Adipose tissue (tissue), 3 donors: ENCODE data around the gene STIM1. TPM values are rescaled to one million over a fixed set of nuclear protein-coding genes. Genes with fewer than 3 reads are reported as not detected.
"Not testable (repeated sequence)": the region's sequence is repeated elsewhere in the genome, so short reads cannot be mapped to it uniquely, and the experiment has no call there.

Experiments used
- H3K27ac ChIP-seq: one replicate; pipeline ENCODE4 v1.5.1; 2013; ENCODE audit warnings: low read depth, low read length
- WGBS, 3 donors: extraction: QIAGEN DNeasy Blood & Tissue Kit; methylation state at CpG; one replicate each; pipeline ENCODE4 v1.1.7; 2013; 5-methylcytosine and 5-hydroxymethylcytosine counted together
- polyA plus RNA-seq, 3 donors: library from polyadenylated mRNA; stranded (reverse); fragments of 200-250 nt; gene quantifications; one replicate each; pipeline ENCODE4 v1.2.3, GENCODE V29; 2013
- donor health status: healthy with polysubstance abuse.
- donor health status: Bipolar disorder and iron deficiency.
- donor health status: healthy.

STIM1 gene
- polyA plus RNA-seq, 3 donors: 17.6 to 49.7 (median 40.0) TPM

DNA sequence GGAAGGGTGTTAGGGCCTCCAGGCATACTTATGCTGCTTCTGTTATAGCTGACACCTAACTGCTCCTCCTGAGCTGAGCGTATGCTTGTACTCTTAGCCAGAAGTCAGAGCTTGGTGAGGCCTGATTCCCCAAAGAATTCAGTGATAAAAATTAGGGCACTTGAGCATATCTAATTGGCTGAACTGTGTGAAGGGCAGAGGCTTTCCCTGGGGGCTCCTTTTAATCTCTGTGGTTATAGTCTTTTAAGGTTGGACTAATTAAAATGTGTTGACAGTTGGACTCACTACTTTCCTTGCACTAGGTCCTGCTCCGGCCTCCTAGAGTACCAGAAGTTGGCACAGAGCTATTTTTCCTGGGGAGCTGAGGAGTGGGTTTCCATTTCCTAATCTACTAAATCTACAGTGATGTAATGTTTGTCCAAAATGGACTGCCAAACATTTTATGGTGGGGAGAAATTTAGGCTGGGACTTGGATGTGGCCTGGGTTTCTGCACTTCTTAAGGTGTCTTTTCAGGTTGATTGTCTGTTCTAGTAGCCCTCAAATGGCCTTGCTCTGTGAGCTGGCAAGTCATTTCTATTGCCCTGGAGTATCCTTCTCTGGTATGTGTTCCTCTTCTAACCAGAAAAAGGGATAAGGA is 18.4 kb downstream of the STIM1 start:
- WGBS, 3 donors: 81 to 95% (median 86%) methylated on average over 2 of the region's 2 CpGs
- H3K27ac ChIP-seq: no peak overlapping the region

DNA sequence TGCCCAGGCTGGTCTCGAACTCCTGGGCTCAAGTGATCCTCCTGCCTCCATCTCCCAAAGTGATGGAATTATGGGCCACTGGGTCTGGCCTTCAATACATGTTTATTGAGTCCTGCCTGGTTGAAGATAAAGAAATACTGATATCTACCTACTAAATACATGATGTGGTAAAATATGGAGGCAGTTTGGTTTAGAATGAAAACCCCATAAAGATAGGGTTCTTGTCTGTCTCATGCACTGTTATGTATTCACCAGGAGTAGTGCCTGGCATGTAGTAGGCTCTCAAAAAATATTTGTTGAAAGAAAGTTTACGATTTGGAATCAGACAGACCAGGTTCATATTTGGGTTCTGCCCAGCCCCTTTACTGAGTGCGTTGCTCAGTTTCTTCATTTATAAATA is 21.1 kb downstream of the STIM1 start:
- H3K27ac ChIP-seq: no peak overlapping the region
- 90 to 93% (median 92%) methylated on average over 3 of the region's 3 CpGs for WGBS, 3 donors

DNA sequence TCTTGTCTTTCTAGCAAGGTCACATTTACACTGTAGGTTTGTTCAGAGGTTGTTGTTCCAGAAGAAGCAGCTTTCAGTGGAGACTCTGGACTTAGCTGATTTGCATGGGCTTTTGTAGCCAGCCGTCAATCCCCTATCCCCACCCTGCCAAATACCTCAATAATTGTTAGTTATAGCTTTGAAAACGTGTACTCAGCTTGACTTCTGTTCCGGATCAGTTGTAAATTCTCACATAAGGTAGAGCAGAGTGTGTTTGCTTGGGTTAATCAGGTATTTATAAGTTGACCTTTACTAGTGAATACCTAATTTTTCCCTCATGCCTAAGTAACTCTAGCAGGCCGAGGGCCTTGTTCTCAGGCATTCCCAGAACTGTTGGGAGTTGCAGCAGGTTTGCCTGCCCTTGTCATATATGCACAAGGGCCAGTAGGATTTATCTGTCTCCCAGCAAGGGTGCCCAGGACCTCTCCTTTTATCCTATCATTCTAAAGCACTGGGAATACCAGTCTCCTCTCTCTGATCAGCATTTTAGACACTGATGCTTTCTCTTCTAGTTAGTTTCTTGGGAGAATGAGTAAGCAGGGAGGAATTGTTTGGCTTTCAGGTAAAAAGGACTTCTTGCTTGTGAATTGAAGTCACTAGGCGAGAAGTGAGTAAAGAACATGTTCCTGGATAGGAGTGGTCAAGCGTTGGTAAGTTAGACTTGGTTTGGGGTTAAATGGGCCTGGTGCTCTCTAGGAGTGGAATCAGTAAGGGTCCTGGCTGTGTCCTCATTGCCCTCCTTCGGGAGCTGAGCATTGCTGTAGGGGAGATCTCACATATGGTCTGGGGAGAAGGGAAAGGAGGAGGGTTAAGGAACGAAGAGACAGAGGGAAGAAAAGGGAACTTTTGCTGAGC is 22.1 kb downstream of the STIM1 start:
- 58 to 83% (median 80%) methylated on average over 8 of the region's 8 CpGs for WGBS, 3 donors
- no peak overlapping the region for H3K27ac ChIP-seq

DNA sequence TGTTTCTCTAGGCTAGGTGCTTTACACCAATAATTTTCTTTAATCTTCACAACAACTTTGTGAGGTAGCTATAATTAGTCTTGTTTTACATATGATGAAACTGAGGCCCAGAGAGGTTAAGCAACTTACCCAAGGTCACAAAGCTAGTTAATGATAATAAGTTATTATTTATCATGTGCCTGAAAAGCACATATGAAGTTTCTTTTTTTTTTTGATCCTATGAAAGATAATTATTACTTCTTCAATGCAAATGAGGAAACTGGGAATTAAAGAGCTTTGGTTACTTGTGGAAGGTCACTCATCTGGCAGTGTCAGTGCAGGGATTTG is 22.8 kb downstream of the STIM1 start:
- H3K27ac ChIP-seq: no peak overlapping the region

GRCh38 chr11:3879216-3879966 is 23.9 kb downstream of the STIM1 start:
- 47 to 60% (median 58%) methylated on average over 3 to 4 of the region's 4 CpGs for WGBS, 3 donors
- H3K27ac ChIP-seq: no peak overlapping the region

- 39 to 79% (median 67%) methylated on average over 2 of the region's 2 CpGs for WGBS, 3 donors
- no peak overlapping the region for H3K27ac ChIP-seq
Measured at GRCh38 chr11:3879967-3880542, 24.6 kb downstream of the STIM1 start.

GRCh38 chr11:3880724-3881123 is 25.3 kb downstream of the STIM1 start:
- H3K27ac ChIP-seq: no peak overlapping the region
- WGBS, 3 donors: 29 to 81% (median 34%) methylated on average over 3 of the region's 3 CpGs

GRCh38 chr11:3882655-3883054 is 27.2 kb downstream of the STIM1 start:
- no peak overlapping the region for H3K27ac ChIP-seq

GRCh38 chr11:3885855-3886254 is 30.4 kb downstream of the STIM1 start:
- H3K27ac ChIP-seq: no peak overlapping the region

GRCh38 chr11:3886985-3887384 is 31.5 kb downstream of the STIM1 start:
- WGBS, 3 donors: 65 to 100% (median 81%) methylated on average over 1 of the region's 1 CpG
- no peak overlapping the region for H3K27ac ChIP-seq

More at GRCh38 chr11:3885855-3886254, 30.4 kb downstream of the STIM1 start:
- WGBS, 3 donors: 84 to 93% (median 85%) methylated on average over 7 of the region's 7 CpGs

GRCh38 chr11:3888876-3889275 is 33.4 kb downstream of the STIM1 start:
- no peak overlapping the region for H3K27ac ChIP-seq

- 94 to 100% (median 94%) methylated on average over 2 of the region's 2 CpGs for WGBS, 3 donors
- no peak overlapping the region for H3K27ac ChIP-seq
Measured at GRCh38 chr11:3890014-3890413, 34.5 kb downstream of the STIM1 start.

DNA sequence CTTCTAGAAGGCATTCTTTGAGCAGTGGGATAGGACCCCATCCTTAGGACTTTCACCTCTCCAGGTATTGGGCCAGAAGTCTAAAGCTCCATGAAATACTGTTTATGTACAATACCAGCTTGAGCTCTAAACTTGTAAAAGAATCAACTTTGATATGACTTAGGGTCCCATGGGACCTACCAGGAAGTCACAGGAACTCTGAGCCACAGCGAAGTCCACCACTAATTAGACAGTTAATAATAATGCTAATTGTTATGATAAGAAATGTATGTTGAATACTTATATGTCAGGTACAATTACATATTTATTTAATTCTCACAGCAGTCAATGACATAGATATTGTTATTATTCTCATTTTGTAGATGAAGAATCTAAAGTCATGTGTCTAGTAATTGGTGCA is 35.3 kb downstream of the STIM1 start:
- H3K27ac ChIP-seq: no peak overlapping the region
- WGBS, 3 donors: 67 to 77% (median 70%) methylated on average over 1 of the region's 1 CpG

- no peak overlapping the region for H3K27ac ChIP-seq
- WGBS, 3 donors: 97 to 100% (median 100%) methylated on average over 1 of the region's 1 CpG
Measured at GRCh38 chr11:3891751-3892150, 36.3 kb downstream of the STIM1 start.

- H3K27ac ChIP-seq: no peak overlapping the region
- 97 to 100% (median 97%) methylated on average over 2 of the region's 2 CpGs for WGBS, 3 donors
Measured at GRCh38 chr11:3892156-3892555, 36.7 kb downstream of the STIM1 start.

DNA sequence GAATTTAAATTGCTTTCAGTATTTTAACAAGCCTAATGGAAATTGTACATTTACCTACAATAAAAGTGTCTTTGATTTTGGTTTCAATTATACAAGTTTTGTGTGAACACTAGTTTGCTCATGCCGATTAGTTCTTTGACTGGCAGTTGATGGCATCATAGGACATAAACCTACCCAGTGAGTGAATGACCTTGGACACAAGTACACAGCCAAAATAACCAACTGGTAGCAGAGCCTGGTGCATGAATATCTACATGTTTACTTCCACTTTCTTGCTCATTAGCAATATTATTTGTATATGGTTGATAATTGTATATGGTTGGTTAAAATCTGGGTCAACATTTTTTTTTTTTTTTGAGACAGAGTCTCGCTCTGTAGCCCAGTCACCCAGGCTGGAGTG is 37.8 kb downstream of the STIM1 start:
- no peak overlapping the region for H3K27ac ChIP-seq
- WGBS, 3 donors: 72 to 87% (median 75%) methylated on average over 2 of the region's 2 CpGs

DNA sequence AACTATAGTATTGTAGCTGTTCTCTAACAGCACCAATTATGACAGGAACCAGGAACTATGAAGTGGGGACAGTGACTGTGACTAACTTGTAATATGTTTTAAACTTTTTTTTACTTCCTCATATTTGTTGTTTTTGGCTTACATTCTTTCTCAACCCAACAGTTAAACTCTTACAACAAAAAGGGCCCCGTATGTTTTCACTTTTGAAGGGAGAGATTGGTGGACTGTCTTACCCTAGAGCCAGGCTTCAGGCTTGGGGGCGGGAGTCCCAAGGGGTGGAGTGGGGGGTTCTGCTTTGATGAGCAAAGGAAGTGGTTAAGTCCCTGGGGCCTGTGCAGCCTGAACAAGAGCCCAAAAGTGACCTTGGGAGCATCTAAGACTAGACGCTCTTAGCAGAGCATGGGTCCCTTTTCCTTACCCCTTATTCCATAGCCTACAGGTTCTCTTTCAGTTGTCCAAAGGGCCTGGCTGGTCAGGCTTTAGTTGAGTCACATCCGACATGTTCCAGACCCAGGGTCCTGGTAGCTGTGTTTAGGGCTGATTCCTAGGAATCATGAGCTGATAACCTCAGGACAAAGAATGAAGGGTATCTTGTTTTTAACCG is 38.8 kb downstream of the STIM1 start:
- 41 to 75% (median 50%) methylated on average over 5 of the region's 5 CpGs for WGBS, 3 donors
- no peak overlapping the region for H3K27ac ChIP-seq

DNA sequence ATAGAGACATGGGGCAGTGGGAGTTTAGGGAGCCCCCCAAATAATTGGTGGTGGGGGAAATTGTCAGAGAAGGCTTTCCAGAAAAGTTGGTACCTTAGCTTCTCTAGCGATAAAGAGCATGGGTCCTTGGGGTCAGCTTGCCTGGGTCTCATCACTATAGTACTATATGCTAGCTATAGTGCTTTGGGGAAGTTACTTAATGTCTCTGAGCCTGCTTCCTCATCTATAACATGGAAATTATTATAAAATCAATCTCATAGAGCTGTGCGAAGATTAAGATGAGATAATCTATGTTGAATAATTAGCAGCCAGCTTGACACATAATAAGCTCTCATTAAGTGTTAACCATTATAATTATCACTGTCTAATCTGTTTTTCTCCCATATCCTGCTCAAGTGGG is 41.2 kb downstream of the STIM1 start:
- H3K27ac ChIP-seq: no peak overlapping the region
- 82 to 98% (median 84%) methylated on average over 2 of the region's 2 CpGs for WGBS, 3 donors

- 80 to 98% (median 94%) methylated on average over 10 to 19 of the region's 19 CpGs for WGBS, 3 donors
- not testable (repeated sequence) for H3K27ac ChIP-seq
Measured at GRCh38 chr11:3900230-3900629, 44.8 kb downstream of the STIM1 start.
